Panc1 (cell line): ENCODE results near the gene PRAMEF15. TPM values are rescaled to one million over a fixed set of nuclear protein-coding genes. Genes with fewer than 3 reads are reported as not detected.
"Not testable (repeated sequence)": the region's sequence is repeated elsewhere in the genome, so short reads cannot be mapped to it uniquely, and the experiment has no call there.

ENCODE experiments used
- ATAC-seq: fragments of 200-7000 bp; cut with Tn5 transposase; 2 replicates; pipeline ENCODE4 v1.9.1; 2020; ENCODE audit warnings: mild to moderate bottlenecking, moderate library complexity
- BruUV-seq: library from RNA; stranded (reverse); fragments of 400-500 nt; replicated peaks from 2 replicates; lab custom pipeline; 2021; lab: Mats Ljungman, UMichigan
- CTCF ChIA-PET: fragments of 300-600 bp; sonication (Branson Sonifier 250); formaldehyde crosslinking; loops from one replicate; lab custom pipeline; 2022; ENCODE audit warnings: antibody characterized with exemption; lab: Charles Lee
- POLR2A ChIA-PET: fragments of 300-600 bp; sonication (Branson Sonifier 250); formaldehyde crosslinking; loops from one replicate; lab custom pipeline; 2022; ENCODE audit warnings: antibody characterized with exemption; lab: Charles Lee
- DNase-seq: peaks from one replicate; pipeline ENCODE4 v3.0.0-alpha.2; 2010; ENCODE audit warnings: low read depth, low spot score
- H3K27ac ChIP-seq: 2 replicates; pipeline ENCODE4 v1.5.1; 2011; ENCODE audit warnings: mild to moderate bottlenecking, low read length, inconsistent platforms
- H3K27me3 ChIP-seq: fragments of 200-500 bp; sonication (Bioruptor generic); 2 replicates; pipeline ENCODE4 v1.6.0; 2014; ENCODE audit warnings: low read length, inconsistent platforms; ENCODE audit not compliant: control insufficient read depth, insufficient read depth
- H3K36me3 ChIP-seq: fragments of 200-500 bp; sonication (Bioruptor generic); 2 replicates; pipeline ENCODE4 v1.5.1; 2014; ENCODE audit warnings: inconsistent platforms, mild to moderate bottlenecking, low read length, moderate library complexity; ENCODE audit not compliant: control insufficient read depth, insufficient read depth
- H3K4me1 ChIP-seq: 2 replicates; pipeline ENCODE4 v1.5.1; 2011; ENCODE audit warnings: inconsistent platforms, mild to moderate bottlenecking, low read length, moderate library complexity; ENCODE audit not compliant: control insufficient read depth, insufficient read depth
- H3K4me3 ChIP-seq, 2 experiments: 2 replicates each; pipeline ENCODE4 v1.5.1; 2011 to 2012; ENCODE audit warnings: low read depth in 2 of 2, low read length in 2 of 2, mild to moderate bottlenecking in 2 of 2, inconsistent platforms in 1 of 2, moderate library complexity in 1 of 2
- H3K9me3 ChIP-seq: fragments of 200-500 bp; sonication (Bioruptor generic); 2 replicates; pipeline ENCODE4 v1.5.1; 2014; ENCODE audit warnings: low read depth, mild to moderate bottlenecking, inconsistent platforms, low read length, moderate library complexity; ENCODE audit not compliant: control insufficient read depth, insufficient read depth
- in situ Hi-C: cut with HindIII; loops from 2 replicates; pipeline ENCODE4 v1.10.0; 2016; ENCODE audit warnings: low sequenced_read_pairs, low pct_unique_long_range_greater_than_20kb
- intact Hi-C: fragments of 100-400 bp; cut with micrococcal nuclease; formaldehyde crosslinking; loops from one replicate; pipeline ENCODE4 v1.10.0; 2022; ENCODE audit not compliant: unreplicated experiment
- total RNA-seq: library from RNA; stranded (reverse); gene quantifications from one replicate; pipeline ENCODE4 v1.2.1, GENCODE V29; 2021; ENCODE audit not compliant: unreplicated experiment

The PRAMEF15 gene
- total RNA-seq, 1 experiment from 2014 or later: not detected

- H3K27ac ChIP-seq, H3K27me3 ChIP-seq, H3K4me3 ChIP-seq, H3K4me1 ChIP-seq, intact Hi-C loops, H3K36me3 ChIP-seq, POLR2A ChIA-PET, in situ Hi-C loops, BruUV-seq, CTCF ChIA-PET, H3K9me3 ChIP-seq, ATAC-seq, DNase-seq: not testable (repeated sequence)
Measured at GRCh38 chr1:13302197-13302596, 13.2 kb upstream of the PRAMEF15 start.

GRCh38 chr1:13303239-13303638 lies 12.1 kb upstream of the PRAMEF15 start, which contains the start of gene PRAMEF33:
Gene PRAMEF33, plus strand, starts transcription at chr1:13303539. Its CDS starts 2,416 bp downstream, at chr1:13305955.
- H3K27ac ChIP-seq, BruUV-seq, in situ Hi-C loops, POLR2A ChIA-PET, H3K4me3 ChIP-seq, CTCF ChIA-PET, intact Hi-C loops, H3K27me3 ChIP-seq, H3K9me3 ChIP-seq, DNase-seq, H3K36me3 ChIP-seq, H3K4me1 ChIP-seq, ATAC-seq: not testable (repeated sequence)

GRCh38 chr1:13342496-13342895 lies 27.1 kb downstream of the PRAMEF15 start:
- H3K9me3 ChIP-seq, H3K4me1 ChIP-seq, CTCF ChIA-PET, DNase-seq, H3K4me3 ChIP-seq, ATAC-seq, H3K27ac ChIP-seq, H3K36me3 ChIP-seq, H3K27me3 ChIP-seq, BruUV-seq, in situ Hi-C loops, POLR2A ChIA-PET, intact Hi-C loops: not testable (repeated sequence)

DNA sequence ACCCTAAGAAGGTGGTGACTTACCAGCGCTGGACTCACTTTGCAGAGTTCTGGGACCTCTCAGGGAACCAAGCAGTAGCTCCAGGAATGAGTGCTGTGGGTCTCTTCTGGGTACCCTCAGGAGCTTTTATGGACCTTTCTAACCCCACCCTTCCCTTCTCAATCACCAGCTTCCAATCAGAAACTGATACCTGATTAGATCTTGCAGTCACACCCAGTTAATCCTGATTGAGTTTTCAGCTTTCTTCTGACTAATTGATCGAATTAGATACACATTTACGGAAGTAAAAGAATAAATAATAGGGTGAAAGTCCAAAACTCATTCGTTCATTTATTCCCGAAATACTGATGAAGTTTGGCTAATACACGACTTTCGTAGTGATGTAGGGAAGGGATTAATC lies 31.7 kb downstream of the PRAMEF15 start, which contains the start of gene PRAMEF14:
PRAMEF14 (minus strand) TSS at position 101 of the 400 bp plus-strand sequence. CDS start 1,820 bp downstream, outside the sequence.
- in situ Hi-C loops, H3K9me3 ChIP-seq, POLR2A ChIA-PET, DNase-seq, H3K4me3 ChIP-seq, H3K4me1 ChIP-seq, H3K27me3 ChIP-seq, ATAC-seq, CTCF ChIA-PET, intact Hi-C loops, BruUV-seq, H3K36me3 ChIP-seq, H3K27ac ChIP-seq: not testable (repeated sequence)

- H3K9me3 ChIP-seq, in situ Hi-C loops, POLR2A ChIA-PET, intact Hi-C loops, H3K36me3 ChIP-seq, H3K4me1 ChIP-seq, DNase-seq, H3K4me3 ChIP-seq, BruUV-seq, H3K27ac ChIP-seq, ATAC-seq, CTCF ChIA-PET, H3K27me3 ChIP-seq: not testable (repeated sequence)
Measured at GRCh38 chr1:13353476-13353875, 38.1 kb downstream of the PRAMEF15 start.

- ATAC-seq, in situ Hi-C loops, H3K4me3 ChIP-seq, H3K9me3 ChIP-seq, intact Hi-C loops, H3K36me3 ChIP-seq, DNase-seq, CTCF ChIA-PET, BruUV-seq, H3K27me3 ChIP-seq, POLR2A ChIA-PET, H3K27ac ChIP-seq, H3K4me1 ChIP-seq: not testable (repeated sequence)
Measured at GRCh38 chr1:13354475-13354874, 39.1 kb downstream of the PRAMEF15 start.
